K562 (cell line): ENCODE data around the gene USP48. TPM values are rescaled to one million over a fixed set of nuclear protein-coding genes. Genes with fewer than 3 reads are reported as not detected.
A peak's percentile ranks its signal among the peaks of the same experiment; 100 is the strongest.

Source experiments
- ATAC-seq: fragments of 200-7000 bp; cut with Tn5 transposase; 3 replicates; pipeline ENCODE4 v1.9.1; 2020; ENCODE audit warnings: moderate library complexity
- BruUV-seq: library from RNA; stranded (reverse); fragments of 400-500 nt; replicated peaks from 2 replicates; lab custom pipeline; 2021; lab: Mats Ljungman, UMichigan
- CTCF ChIA-PET: fragments of 300-600 bp; formaldehyde crosslinking; extraction: SDS; loops from one replicate; lab custom pipeline; 2021; ENCODE audit warnings: low intra/inter-chr PET ratio; lab: Yijun Ruan, JAX
- POLR2A ChIA-PET: fragments of 300-600, 350-650 bp; sonication (Branson Sonifier 250); formaldehyde crosslinking; extraction: SDS; loops from one replicate; lab custom pipeline; 2021; ENCODE audit warnings: antibody characterized with exemption, inconsistent platforms; lab: Yijun Ruan, JAX
- DNase-seq, 4 experiments: peaks; one replicate each; pipeline versions ENCODE4 v3.0.0 to v3.0.0-alpha.2; 2011 to 2018; ENCODE audit warnings: low spot score in 3 of 4, mixed read lengths in 3 of 4; ENCODE audit errors: extremely low read depth in 1 of 4
- FAIRE-seq: peaks from 2 replicates; lab custom pipeline; 2011; peaks lifted over from hg19 to GRCh38; lab: Jason Lieb, UNC
- H2AFZ ChIP-seq: 2 replicates; pipeline ENCODE4 v1.6.0; 2011; ENCODE audit warnings: low read depth, low read length, control low read depth, inconsistent platforms
- H3K27ac ChIP-seq: fragments of 200-600 bp; 3 replicates; pipeline ENCODE4 v1.8.0; 2011; ENCODE audit warnings: low read depth, mild to moderate bottlenecking, control low read depth, inconsistent platforms, low read length, moderate library complexity, mixed read lengths; ENCODE audit errors: extremely low read depth
- H3K27me3 ChIP-seq, 2 experiments: fragments of 300-600 bp in 1 of 2; 2 replicates in 1 of 2; 3 replicates in 1 of 2; pipeline versions ENCODE4 v1.6.0 to v1.8.0; 2011; ENCODE audit warnings: inconsistent platforms in 2 of 2, low read length in 2 of 2, mild to moderate bottlenecking in 1 of 2, mixed read lengths in 1 of 2, moderate library complexity in 1 of 2; ENCODE audit not compliant: control insufficient read depth in 2 of 2, insufficient read depth in 2 of 2
- H3K36me3 ChIP-seq: fragments of 300-600 bp; 3 replicates; pipeline ENCODE4 v1.8.0; 2011; ENCODE audit warnings: mild to moderate bottlenecking, low read length, inconsistent platforms; ENCODE audit not compliant: control insufficient read depth, insufficient read depth
- H3K4me1 ChIP-seq, 2 experiments: fragments of 200-600 bp in 1 of 2; replicated peaks in 1 of 2; 2 replicates in 1 of 2; 3 replicates in 1 of 2; pipeline versions ENCODE4 v1.5.1 to v1.8.0; 2011; ENCODE audit warnings: inconsistent platforms in 2 of 2, low read length in 2 of 2, mild to moderate bottlenecking in 1 of 2, mixed read lengths in 1 of 2, moderate library complexity in 1 of 2; ENCODE audit not compliant: control insufficient read depth in 2 of 2, insufficient read depth in 2 of 2
- H3K4me2 ChIP-seq: 2 replicates; pipeline ENCODE4 v1.6.1; 2011; ENCODE audit warnings: low read length, control low read depth, inconsistent platforms, mixed read lengths; ENCODE audit not compliant: insufficient read depth
- H3K4me3 ChIP-seq: fragments of 200-600 bp; sonication (generic), shearing (Covaris generic); 2 replicates; pipeline ENCODE4 v1.5.1; 2016; ENCODE audit warnings: control low read depth, inconsistent platforms
- H3K79me2 ChIP-seq: fragments of 200-600 bp; 3 replicates; pipeline ENCODE4 v1.8.0; 2011; ENCODE audit warnings: low read length, inconsistent platforms; ENCODE audit not compliant: control insufficient read depth, insufficient read depth
- H3K9ac ChIP-seq, 2 experiments: 2 replicates each; pipeline versions ENCODE4 v1.6.0 to v1.6.1; 2011; ENCODE audit warnings: low read depth in 2 of 2, low read length in 2 of 2, control low read depth in 1 of 2, inconsistent platforms in 1 of 2, mild to moderate bottlenecking in 1 of 2, mixed read lengths in 1 of 2; ENCODE audit not compliant: insufficient read depth in 1 of 2
- H3K9me1 ChIP-seq: one replicate; pipeline ENCODE4 v1.6.0; 2011; ENCODE audit warnings: inconsistent platforms, mild to moderate bottlenecking, low read length, moderate library complexity; ENCODE audit not compliant: control insufficient read depth, insufficient read depth
- H3K9me3 ChIP-seq: replicated peaks from 2 replicates; pipeline ENCODE4 v1.5.1; 2011; ENCODE audit warnings: low read depth, low read length, inconsistent platforms; ENCODE audit not compliant: control insufficient read depth, insufficient read depth
- H4K20me1 ChIP-seq: replicated peaks from 2 replicates; pipeline ENCODE4 v1.6.1; 2011; ENCODE audit warnings: low read length, inconsistent platforms, mixed read lengths; ENCODE audit not compliant: control insufficient read depth, insufficient read depth
- ERF ChIP-seq: fragments of 450-650 bp; formaldehyde crosslinking; IDR thresholded peaks from 2 replicates; pipeline ENCODE4 v1.4.0; 2020; ENCODE audit warnings: mild to moderate bottlenecking, mixed read lengths
- PHB2 ChIP-seq: fragments of 450-650 bp; IDR thresholded peaks from 2 replicates; pipeline ENCODE4 v1.6.1; 2017; ENCODE audit warnings: low read depth
- PHF8 ChIP-seq: fragments of 200-600 bp; sonication (generic); IDR thresholded peaks from 2 replicates; pipeline ENCODE4 v1.6.1; 2012; ENCODE audit warnings: mixed run types, mild to moderate bottlenecking, inconsistent platforms, low read length, moderate library complexity, borderline replicate concordance
- POLR3A ChIP-seq: IDR thresholded peaks from 2 replicates; pipeline ENCODE4 v1.6.1; 2011; ENCODE audit warnings: borderline replicate concordance, mild to moderate bottlenecking, moderate library complexity; ENCODE audit not compliant: insufficient read length, insufficient read depth; ENCODE audit errors: extremely low read depth
- PTTG1 ChIP-seq: fragments of 450-650 bp; IDR thresholded peaks from 2 replicates; pipeline ENCODE4 v1.6.1; 2016; ENCODE audit warnings: low read depth, mild to moderate bottlenecking, missing genetic modification characterization, missing compliant biosample characterization
- RBM25 ChIP-seq: fragments of 200-400 bp; formaldehyde crosslinking; IDR thresholded peaks from 2 replicates; pipeline ENCODE4 v1.6.1; 2018; ENCODE audit warnings: low read length, low read depth, moderate library complexity; ENCODE audit not compliant: severe bottlenecking
- SUPT5H ChIP-seq: fragments of 450-650 bp; IDR thresholded peaks from 2 replicates; pipeline ENCODE4 v1.6.1; 2016
- XRCC3 ChIP-seq: fragments of 450-650 bp; IDR thresholded peaks from 2 replicates; pipeline ENCODE4 v1.6.1; 2017; ENCODE audit warnings: mild to moderate bottlenecking, moderate library complexity
- ZFP36 ChIP-seq: fragments of 150-350 bp; IDR thresholded peaks from 2 replicates; pipeline ENCODE4 v1.6.1; 2018; ENCODE audit warnings: low read length, low read depth; ENCODE audit not compliant: partially characterized antibody
- ZNF274 ChIP-seq: IDR thresholded peaks from 2 replicates; pipeline ENCODE4 v1.6.1; 2011; ENCODE audit warnings: low read depth, mild to moderate bottlenecking, low read length, moderate library complexity, borderline replicate concordance
- WGBS: fragments of 100-300 bp; shearing (Covaris generic); methylation state at CpG from one replicate; pipeline ENCODE4 v1.1.6; 2016; ENCODE audit warnings: low coverage, mixed read lengths; ENCODE audit not compliant: insufficient coverage; ENCODE audit errors: missing lambda C conversion rate; 5-methylcytosine and 5-hydroxymethylcytosine counted together
- in situ Hi-C: fragments of 300-500 bp; cut with MboI; formaldehyde crosslinking; loops from 4 replicates; pipeline ENCODE4 v1.15.0; 2018; ENCODE audit warnings: inconsistent platforms, mixed read lengths
- intact Hi-C: fragments of 100-400 bp; cut with micrococcal nuclease; formaldehyde crosslinking; loops from 2 replicates; pipeline ENCODE4 v1.14.2; 2022
- polyA plus RNA-seq, 8 experiments: library from polyadenylated mRNA; depleted of rRNA in 4 of 8; stranded (reverse) in 5 of 8; unstranded in 3 of 8; fragments of >200 nt; fragmentation: Nextera tagmentation in 2 of 8; fragmentation: Illumina TruSeq in 1 of 8; extraction: Ambion mirVana in 2 of 8; extraction: Trizol in 1 of 8; gene quantifications; 2 replicates each; pipeline versions ENCODE4 v1.2.1 to v1.2.3, GENCODE V29; 2011 to 2014; ENCODE audit warnings: inconsistent platforms in 1 of 8, missing spikeins in 1 of 8
- total RNA-seq, 7 experiments: library from RNA; depleted of rRNA in 6 of 7; stranded (reverse); fragments of >200 nt in 6 of 7; fragmentation: Illumina TruSeq in 2 of 7; extraction: Trizol in 2 of 7; gene quantifications; 2 replicates each; pipeline versions ENCODE4 v1.2.1 to v1.2.3, GENCODE V29; 2011 to 2021; ENCODE audit warnings: low replicate concordance in 1 of 7
- TF ChIP-seq, protein P1 (sequence below), 2 experiments: fragments of 450-650 bp; IDR thresholded peaks; 2 replicates each; pipeline ENCODE4 v1.6.1; 2016
- TF ChIP-seq, protein P2 (sequence below): fragments of 450-650 bp; IDR thresholded peaks from one replicate; pipeline ENCODE4 v1.6.1; 2018; ENCODE audit warnings: mild to moderate bottlenecking, moderate library complexity; ENCODE audit not compliant: partially characterized antibody
- TF ChIP-seq, protein P3 (sequence below): sonication (generic); formaldehyde crosslinking; IDR thresholded peaks from 2 replicates; pipeline ENCODE4 v1.8.1; 2023; ENCODE audit warnings: missing genetic modification reagents, mild to moderate bottlenecking, borderline replicate concordance

USP48 gene
- total and polyA plus RNA-seq, 9 of the 15 experiments (the other 6 are each of a cell fraction or from before 2014, with no cell fraction given) = 23.3 to 123 (median 106) TPM

DNA sequence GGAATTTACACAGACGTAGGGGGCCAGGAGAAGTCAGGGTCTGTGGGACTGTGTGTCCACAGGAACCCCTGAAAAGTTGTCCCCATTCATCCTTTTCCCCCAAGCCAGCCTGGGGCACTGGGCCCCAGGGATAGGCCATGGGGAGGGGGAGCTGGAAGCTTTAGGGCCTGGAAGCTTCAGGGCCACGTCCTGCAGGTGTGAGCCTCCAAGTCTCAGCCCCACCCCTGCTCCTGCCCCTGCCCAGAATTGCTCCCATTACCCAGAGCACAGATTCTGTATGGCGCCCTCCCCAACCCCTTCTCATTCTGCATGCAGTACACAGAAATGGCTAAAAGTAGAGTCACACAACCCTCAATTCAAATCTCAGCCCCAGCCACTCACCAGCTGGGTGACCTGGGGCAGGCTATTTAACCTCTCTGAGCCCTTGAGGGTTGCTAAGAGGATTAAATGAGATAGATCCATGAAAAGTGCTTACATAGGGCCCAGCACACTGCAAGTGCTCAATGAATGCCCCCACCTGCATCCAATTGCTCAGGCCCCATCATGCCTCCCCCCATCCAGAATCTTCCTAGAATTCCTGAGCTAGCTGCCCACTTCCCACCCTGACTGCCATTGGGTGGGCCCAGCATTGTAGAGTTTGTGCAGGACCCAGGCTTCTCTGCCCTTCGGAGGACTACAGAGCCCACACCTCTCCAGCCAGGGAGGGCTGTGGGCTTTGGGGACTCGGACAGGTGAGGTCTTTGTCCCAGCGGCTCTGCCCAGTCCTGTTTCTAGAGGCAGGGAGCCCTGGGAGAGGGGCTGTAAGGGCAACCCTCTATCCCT, 120.3 kb downstream of the USP48 start:
- in situ Hi-C loops = loop anchor here (25.0 kb wide), 1 partner anchor 150 kb away; the partner anchor contains the start of gene ALPL
- intact Hi-C loops = no loop called here
- DNase-seq (no peak), FAIRE-seq (no peak), ATAC-seq (no peak)
- H3K79me2 ChIP-seq = no peaks in the 10 kb centered on the region
- peaks cover 8% of the 10 kb centered on the region; the same call in 1 of the 3 replicates for H3K36me3 ChIP-seq
- H3K9me1 ChIP-seq = peaks cover 2% of the 10 kb centered on the region
- H3K4me1 ChIP-seq = peaks cover 13 to 33% of the 10 kb centered on the region in 2 experiments; a peak in 4 of 5 replicates
- no peak overlapping the region for H3K4me2 ChIP-seq
- no peaks in the 10 kb centered on the region for H3K27me3 ChIP-seq
- CTCF ChIA-PET = interaction anchor here (0.6 to 0.7 kb wide), 2 partner anchors 98 to 301 kb away, joined by 3 read pairs; no protein-coding TSS in a partner anchor
- H2AFZ ChIP-seq = no peak overlapping the region
- H3K4me3 ChIP-seq = no peak overlapping the region
- POLR2A ChIA-PET = interaction anchor here (0.6 to 1.5 kb wide), 5 partner anchors 9 to 300 kb away, joined by 3 to 6 read pairs (median 3); no protein-coding TSS in a partner anchor
- H3K9me3 ChIP-seq = no peaks in the 10 kb centered on the region
- H4K20me1 ChIP-seq = peaks cover 23% of the 10 kb centered on the region
- H3K9ac ChIP-seq = peak overlapping the region in 1 of 2 experiments; percentile 66; a peak in 1 of 4 replicates
- no peak overlapping the region for H3K27ac ChIP-seq
- no TSS peak for BruUV-seq
- 47% methylated on average over 6 of the region's 6 CpGs for WGBS
- TF ChIP-seq POLR3A = no peak
- TF ChIP-seq PHF8 = no peak
- no peak for TF ChIP-seq PHB2
- no peak for TF ChIP-seq PTTG1 (tag)
- TF ChIP-seq, protein P1, sequence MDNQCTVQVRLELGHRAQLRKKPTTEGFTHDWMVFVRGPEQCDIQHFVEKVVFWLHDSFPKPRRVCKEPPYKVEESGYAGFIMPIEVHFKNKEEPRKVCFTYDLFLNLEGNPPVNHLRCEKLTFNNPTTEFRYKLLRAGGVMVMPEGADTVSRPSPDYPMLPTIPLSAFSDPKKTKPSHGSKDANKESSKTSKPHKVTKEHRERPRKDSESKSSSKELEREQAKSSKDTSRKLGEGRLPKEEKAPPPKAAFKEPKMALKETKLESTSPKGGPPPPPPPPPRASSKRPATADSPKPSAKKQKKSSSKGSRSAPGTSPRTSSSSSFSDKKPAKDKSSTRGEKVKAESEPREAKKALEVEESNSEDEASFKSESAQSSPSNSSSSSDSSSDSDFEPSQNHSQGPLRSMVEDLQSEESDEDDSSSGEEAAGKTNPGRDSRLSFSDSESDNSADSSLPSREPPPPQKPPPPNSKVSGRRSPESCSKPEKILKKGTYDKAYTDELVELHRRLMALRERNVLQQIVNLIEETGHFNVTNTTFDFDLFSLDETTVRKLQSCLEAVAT (IDR thresholded peaks at IDR 0.05) = no peak
- TF ChIP-seq ZNF274 = no peak
- no peak for TF ChIP-seq SUPT5H
- TF ChIP-seq ZFP36 = peak; percentile 64
- no peak for TF ChIP-seq XRCC3
- TF ChIP-seq, protein P2, sequence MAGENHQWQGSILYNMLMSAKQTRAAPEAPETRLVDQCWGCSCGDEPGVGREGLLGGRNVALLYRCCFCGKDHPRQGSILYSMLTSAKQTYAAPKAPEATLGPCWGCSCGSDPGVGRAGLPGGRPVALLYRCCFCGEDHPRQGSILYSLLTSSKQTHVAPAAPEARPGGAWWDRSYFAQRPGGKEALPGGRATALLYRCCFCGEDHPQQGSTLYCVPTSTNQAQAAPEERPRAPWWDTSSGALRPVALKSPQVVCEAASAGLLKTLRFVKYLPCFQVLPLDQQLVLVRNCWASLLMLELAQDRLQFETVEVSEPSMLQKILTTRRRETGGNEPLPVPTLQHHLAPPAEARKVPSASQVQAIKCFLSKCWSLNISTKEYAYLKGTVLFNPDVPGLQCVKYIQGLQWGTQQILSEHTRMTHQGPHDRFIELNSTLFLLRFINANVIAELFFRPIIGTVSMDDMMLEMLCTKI = no peak
- peak; percentile 12 for TF ChIP-seq RBM25
- no peak for TF ChIP-seq ERF
- TF ChIP-seq, protein P3, sequence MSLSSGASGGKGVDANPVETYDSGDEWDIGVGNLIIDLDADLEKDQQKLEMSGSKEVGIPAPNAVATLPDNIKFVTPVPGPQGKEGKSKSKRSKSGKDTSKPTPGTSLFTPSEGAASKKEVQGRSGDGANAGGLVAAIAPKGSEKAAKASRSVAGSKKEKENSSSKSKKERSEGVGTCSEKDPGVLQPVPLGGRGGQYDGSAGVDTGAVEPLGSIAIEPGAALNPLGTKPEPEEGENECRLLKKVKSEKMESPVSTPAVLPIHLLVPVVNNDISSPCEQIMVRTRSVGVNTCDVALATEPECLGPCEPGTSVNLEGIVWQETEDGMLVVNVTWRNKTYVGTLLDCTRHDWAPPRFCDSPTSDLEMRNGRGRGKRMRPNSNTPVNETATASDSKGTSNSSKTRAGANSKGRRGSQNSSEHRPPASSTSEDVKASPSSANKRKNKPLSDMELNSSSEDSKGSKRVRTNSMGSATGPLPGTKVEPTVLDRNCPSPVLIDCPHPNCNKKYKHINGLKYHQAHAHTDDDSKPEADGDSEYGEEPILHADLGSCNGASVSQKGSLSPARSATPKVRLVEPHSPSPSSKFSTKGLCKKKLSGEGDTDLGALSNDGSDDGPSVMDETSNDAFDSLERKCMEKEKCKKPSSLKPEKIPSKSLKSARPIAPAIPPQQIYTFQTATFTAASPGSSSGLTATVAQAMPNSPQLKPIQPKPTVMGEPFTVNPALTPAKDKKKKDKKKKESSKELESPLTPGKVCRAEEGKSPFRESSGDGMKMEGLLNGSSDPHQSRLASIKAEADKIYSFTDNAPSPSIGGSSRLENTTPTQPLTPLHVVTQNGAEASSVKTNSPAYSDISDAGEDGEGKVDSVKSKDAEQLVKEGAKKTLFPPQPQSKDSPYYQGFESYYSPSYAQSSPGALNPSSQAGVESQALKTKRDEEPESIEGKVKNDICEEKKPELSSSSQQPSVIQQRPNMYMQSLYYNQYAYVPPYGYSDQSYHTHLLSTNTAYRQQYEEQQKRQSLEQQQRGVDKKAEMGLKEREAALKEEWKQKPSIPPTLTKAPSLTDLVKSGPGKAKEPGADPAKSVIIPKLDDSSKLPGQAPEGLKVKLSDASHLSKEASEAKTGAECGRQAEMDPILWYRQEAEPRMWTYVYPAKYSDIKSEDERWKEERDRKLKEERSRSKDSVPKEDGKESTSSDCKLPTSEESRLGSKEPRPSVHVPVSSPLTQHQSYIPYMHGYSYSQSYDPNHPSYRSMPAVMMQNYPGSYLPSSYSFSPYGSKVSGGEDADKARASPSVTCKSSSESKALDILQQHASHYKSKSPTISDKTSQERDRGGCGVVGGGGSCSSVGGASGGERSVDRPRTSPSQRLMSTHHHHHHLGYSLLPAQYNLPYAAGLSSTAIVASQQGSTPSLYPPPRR (CRISPR knock-in tag) = no peak
